HG02588 (cell line): Measurements from ENCODE around the gene TAF6L.
"Not testable (repeated sequence)": the region's sequence is repeated elsewhere in the genome, so short reads cannot be mapped to it uniquely, and the experiment has no call there.

Source experiments
- ATAC-seq: cut with Tn5 transposase; IDR thresholded peaks from one replicate; pipeline ENCODE4 v1.9.1; 2021; ENCODE audit warnings: mild to moderate bottlenecking, moderate library complexity; ENCODE audit not compliant: unreplicated experiment

The TAF6L gene

DNA sequence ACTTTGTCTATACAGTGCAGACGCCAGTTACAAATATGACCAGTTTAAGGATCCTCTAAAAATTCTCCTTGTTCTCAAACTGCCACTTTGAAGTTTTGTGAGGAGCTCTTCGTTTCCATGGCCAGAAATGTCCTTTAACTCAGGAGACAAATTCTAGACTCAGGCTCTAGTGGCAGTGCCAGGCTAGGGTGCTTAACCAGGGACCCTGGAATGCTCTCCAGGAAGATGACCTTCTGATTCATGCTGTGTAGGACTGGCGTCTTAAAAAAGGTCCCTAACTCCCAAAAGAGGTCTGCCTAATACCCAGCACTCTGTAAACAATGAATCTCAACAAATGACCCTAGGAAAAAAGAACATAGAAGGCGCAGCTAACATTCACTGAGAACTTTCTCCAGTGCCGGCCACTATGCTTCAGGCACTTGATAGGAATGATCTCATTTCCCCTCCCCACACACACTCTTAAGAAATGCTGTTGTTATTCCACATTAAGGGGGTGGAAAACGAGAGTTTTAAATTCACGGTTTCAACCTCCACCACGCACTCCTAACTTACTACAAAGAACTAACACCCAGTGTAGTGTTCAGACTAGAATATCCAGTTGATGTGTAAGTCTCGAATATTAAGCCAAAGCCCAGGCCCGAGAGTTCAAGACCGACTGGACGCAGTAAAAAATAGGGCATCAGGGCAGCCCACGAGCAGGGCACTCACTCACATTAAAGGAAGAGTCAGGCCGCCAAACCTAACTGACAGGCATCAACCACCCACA, 33.3 kb downstream of the TAF6L start:
- ATAC-seq: peak; percentile 2

- peak; percentile 80 for ATAC-seq
Measured at GRCh38 chr11:62805076-62805892, 34.1 kb downstream of the TAF6L start, which contains the start of gene NXF1. Gene NXF1, minus strand, starts transcription at chr11:62805440. Its CDS starts 84 bp downstream, at chr11:62805356.

- no peak for ATAC-seq
Measured at GRCh38 chr11:62805961-62806441, 34.8 kb downstream of the TAF6L start.

DNA sequence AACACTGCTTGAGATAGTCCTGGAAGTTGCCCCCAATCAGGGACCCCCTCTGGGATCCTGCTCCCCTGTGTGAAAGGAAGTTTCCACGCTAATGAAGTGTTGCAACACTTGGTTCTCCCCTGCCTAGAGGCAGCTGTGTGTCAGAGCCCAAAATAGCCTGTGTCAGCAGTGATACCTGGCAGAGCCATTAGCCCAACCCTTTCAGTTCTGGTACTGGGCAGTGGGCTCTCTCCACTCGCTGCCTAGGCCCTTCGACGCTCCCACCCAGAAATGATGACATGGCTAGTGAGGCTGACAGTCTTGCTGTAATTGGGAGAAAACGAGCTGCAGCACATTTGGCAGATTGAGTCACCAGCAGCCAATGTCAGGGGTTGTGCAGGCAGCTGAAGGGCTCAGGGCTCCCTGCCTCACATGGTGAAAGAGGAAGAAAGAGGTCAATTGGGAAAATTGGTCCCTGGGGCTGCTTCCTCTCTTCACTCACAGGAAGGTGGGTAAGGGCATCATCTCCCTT, 35.5 kb downstream of the TAF6L start:
- no peak for ATAC-seq

DNA sequence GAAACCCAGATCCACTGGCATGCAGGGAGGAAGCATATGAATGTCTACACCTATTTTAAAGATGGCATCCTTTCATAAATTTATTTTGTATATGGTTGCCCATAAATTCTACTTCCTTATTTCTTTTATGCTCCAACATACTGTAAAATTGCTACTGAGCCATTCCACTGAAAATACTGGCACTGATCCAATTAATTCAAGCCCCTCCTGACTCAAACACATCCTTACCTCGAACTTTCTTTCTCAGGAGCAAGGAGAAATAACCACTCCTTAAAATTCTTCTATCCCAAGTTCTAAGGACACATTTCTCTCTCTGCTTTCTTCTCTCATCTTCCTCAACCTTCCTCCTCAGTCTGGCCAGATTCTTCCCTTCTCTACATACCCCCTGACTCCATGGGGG, 39.6 kb downstream of the TAF6L start:
- no peak for ATAC-seq

DNA sequence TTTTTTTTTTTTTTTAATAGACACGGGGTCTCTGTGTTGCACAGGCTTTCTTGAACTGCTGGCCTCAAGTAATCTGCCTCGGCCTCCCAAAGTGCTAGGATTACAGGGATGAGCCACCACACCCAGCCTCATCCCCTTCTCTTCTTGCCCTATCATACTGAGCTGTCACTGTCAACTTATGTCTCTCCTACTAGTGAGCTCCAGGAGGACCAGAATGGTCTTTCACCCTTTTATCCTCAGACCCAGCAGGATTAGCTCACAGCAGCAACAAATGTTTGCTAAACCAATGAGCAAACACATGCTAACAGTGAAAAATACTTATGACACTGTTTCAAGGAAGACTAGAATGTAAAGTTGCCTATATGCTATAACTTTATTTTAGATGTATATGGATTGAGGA, 40.5 kb downstream of the TAF6L start:
- ATAC-seq: no peak

DNA sequence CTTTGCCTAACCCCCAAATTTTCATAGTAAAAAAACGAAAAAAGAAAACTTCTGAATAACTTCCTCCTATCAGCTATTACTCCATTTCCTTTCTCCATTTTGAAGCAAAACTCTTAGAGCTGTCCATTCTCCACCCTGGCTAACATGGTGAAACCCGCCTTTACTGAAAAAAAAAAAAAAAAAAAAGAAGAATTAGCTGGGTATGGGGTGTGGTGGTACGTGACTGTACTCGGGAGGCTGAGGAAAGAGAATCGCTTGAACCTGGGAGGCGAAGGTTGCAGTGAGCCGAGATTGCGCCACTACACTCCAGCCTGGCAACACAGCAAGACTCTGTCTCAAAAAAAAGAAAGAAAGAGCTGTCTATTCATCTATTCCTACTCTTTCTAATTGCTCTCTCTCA, 45.4 kb downstream of the TAF6L start:
- ATAC-seq: no peak

GRCh38 chr11:62817129-62817528, 45.9 kb downstream of the TAF6L start:
- ATAC-seq: no peak

DNA sequence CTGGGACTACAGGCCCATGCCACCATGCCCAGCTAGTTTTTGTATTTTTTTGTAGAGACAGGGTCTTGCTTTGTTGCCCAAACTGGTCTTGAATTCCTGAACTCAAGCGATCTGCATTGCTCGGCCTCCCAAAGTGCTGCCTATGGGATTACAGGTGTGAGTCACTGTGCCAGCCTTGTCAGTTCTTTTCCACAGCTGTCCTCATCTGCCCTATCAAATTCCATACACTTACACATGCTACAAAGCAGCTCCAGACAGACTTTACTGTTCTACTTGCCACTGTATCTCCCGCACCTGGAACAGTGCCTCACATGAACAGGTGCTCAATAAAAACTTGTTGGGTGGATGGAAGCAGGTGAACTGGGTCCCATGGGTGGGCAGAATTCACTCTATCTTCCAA, 52.5 kb downstream of the TAF6L start:
- ATAC-seq: no peak

DNA sequence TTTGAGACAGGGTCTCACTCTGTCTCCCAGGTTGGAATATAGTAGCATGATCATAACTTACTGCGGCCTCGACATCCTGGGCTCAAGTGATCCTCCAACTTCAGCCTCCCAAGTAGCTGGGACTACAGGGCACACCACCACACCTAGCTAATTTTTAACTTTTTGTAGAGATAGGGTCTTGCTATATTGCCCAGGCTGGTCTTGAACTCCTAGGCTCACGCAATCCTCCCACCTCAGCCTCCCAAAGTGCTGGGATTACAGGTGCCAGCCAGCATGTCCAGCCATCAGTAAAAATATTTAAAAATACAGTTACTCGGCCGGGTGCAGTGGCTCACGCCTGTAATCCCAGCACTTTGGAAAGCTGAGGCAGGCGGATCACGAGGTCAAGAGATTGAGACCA, 56.9 kb downstream of the TAF6L start:
- ATAC-seq: not testable (repeated sequence)

- no peak for ATAC-seq
Measured at GRCh38 chr11:62830904-62831519, 59.8 kb downstream of the TAF6L start.

DNA sequence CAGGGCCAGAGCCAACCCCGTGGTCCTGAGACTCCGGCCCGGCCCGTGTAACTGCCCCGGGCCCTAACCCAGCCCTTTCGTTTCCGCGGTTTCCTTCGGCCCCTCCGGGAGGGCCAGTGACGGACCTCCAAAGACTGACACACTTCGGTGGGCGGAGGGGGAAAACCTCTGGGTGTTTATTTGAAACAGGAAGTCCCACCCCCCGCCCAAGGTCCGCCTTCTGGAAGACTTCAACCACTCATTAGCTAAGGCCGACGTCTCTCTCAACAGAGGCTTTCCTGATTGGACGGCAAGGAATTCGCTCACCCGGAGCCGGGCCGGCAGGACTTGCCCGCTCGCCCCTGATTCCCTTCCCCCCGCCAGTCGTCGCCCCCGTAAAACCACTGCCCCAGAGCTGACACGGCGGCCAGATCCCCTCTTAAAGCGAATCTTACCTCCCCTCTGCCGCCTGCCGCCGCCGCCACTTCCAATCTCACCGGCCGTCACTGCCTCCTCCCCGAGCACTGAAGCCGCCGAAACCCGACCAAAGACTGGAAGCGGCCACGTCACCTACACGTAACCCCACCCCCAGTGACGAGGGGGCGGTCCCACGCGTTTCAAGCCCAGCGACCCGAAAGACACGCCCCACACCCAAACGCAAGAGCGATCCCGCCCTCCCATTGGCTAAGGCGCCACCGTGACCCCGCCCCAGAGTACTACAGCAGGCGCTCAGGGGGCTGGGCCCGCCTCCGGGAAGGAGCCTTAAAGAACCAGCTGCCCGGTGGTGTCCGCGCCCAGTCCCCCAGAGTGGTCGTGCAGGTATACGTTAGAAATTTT, 60.5 kb downstream of the TAF6L start, which contains the start of gene STX5:
STX5 (minus strand) TSS at position 532 of the 816 bp plus-strand sequence. CDS start 808 bp downstream, outside the sequence.
- ATAC-seq: peak; percentile 79

- peak; percentile 14 for ATAC-seq
Measured at GRCh38 chr11:62832336-62833234, 61.4 kb downstream of the TAF6L start, which contains the start of gene TEX54. Gene TEX54, minus strand, starts transcription at chr11:62832841.

GRCh38 chr11:62835336-62835735, 64.1 kb downstream of the TAF6L start:
- ATAC-seq: no peak
